AG09319 (cell line): ENCODE data around the gene ZNF302.

Experiments used
- DNase-seq: peaks from one replicate; pipeline ENCODE4 v3.0.0-alpha.2; 2010; ENCODE audit warnings: low read depth; ENCODE audit errors: extremely low read depth
- CTCF ChIP-seq: IDR thresholded peaks from 2 replicates; pipeline ENCODE4 v1.5.1; 2011; ENCODE audit warnings: low read depth, mild to moderate bottlenecking, inconsistent platforms, low read length, moderate library complexity

ZNF302 gene

GRCh38 chr19:34677386-34678084 lies at the start of gene ZNF302:
Gene ZNF302 (plus strand): TSS chr19:34677678. CDS start chr19:34678805, 1,127 bp downstream.
- DNase-seq = peak; percentile 92

GRCh38 chr19:34633802-34634201 lies 43.7 kb upstream of the ZNF302 start:
- TF ChIP-seq CTCF = no peak
- no peak for DNase-seq

More at GRCh38 chr19:34677386-34678084, at the start of gene ZNF302:
- TF ChIP-seq CTCF = no peak

GRCh38 chr19:34639491-34640085 lies 37.9 kb upstream of the ZNF302 start:
- peak; percentile 49 for DNase-seq
- TF ChIP-seq CTCF = peak; percentile 76

- DNase-seq = no peak
- TF ChIP-seq CTCF = no peak
Observed at GRCh38 chr19:34642241-34642640, 35.2 kb upstream of the ZNF302 start.

- no peak for TF ChIP-seq CTCF
- no peak for DNase-seq
Observed at GRCh38 chr19:34644991-34645461, 32.5 kb upstream of the ZNF302 start.

GRCh38 chr19:34645551-34645950 lies 31.9 kb upstream of the ZNF302 start:
- TF ChIP-seq CTCF = no peak
- DNase-seq = no peak

GRCh38 chr19:34649886-34650543 lies 27.5 kb upstream of the ZNF302 start:
- no peak for TF ChIP-seq CTCF

More at GRCh38 chr19:34649886-34650543, 27.5 kb upstream of the ZNF302 start:
- DNase-seq = no peak
